Measurements from ENCODE around the gene ZNF662. TPM values are rescaled to one million over a fixed set of nuclear protein-coding genes. Genes with fewer than 3 reads are reported as not detected.

Gene ZNF662
- polyA plus RNA-seq (2011; rRNA removed) = 1.2 and 2.1 TPM in 2 replicates
- 0.87 and 1.1 TPM in 2 replicates for polyA minus RNA-seq (2011; rRNA and poly(A)+ RNA removed)

GRCh38 chr3:42906070-42906847, at the start of gene ZNF662:
Gene ZNF662, plus strand, starts transcription at chr3:42906142. Its CDS starts 1,973 bp downstream, at chr3:42908115.
- DNase-seq (ENCODE audit: low read depth) = no peak
- Histone ChIP-seq H3K27me3 (ENCODE audit: control insufficient read depth, insufficient read depth, low read length) (peaks cover 1% of the 10 kb centered on the region; the same call in 1 of the 2 replicates), H3K36me3 (ENCODE audit: control insufficient read depth, insufficient read depth, low read length) (no peaks in the 10 kb centered on the region), H3K4me3 (ENCODE audit: low read depth, low read length) (peak within 1 kb of the TSS; percentile 47)
- TF ChIP-seq CTCF (IDR thresholded peaks at IDR 0.05; ENCODE audit: insufficient read depth, low read depth, low read length) = no peak
- ChIA-PET CTCF (no interaction called here), POLR2A (no interaction called here)

GRCh38 chr3:42856544-42856943, 49.4 kb upstream of the ZNF662 start:
- no peak for DNase-seq (ENCODE audit: low read depth)
- no peaks in the 10 kb centered on the region for H3K36me3 ChIP-seq (ENCODE audit: control insufficient read depth, insufficient read depth, low read length)
- H3K27me3 ChIP-seq (ENCODE audit: control insufficient read depth, insufficient read depth, low read length) = peaks cover 4% of the 10 kb centered on the region
- TF ChIP-seq CTCF (IDR thresholded peaks at IDR 0.05; ENCODE audit: insufficient read depth, low read depth, low read length) = no peak
- ChIA-PET POLR2A (no interaction called here), CTCF (interaction anchor here (0.6 to 1.4 kb wide), 3 partner anchors 17 to 74 kb away, joined by 3 to 5 read pairs (median 5); no protein-coding TSS in a partner anchor)
- no peak overlapping the region for H3K4me3 ChIP-seq (ENCODE audit: low read depth, low read length)

GRCh38 chr3:42864321-42864950, 41.5 kb upstream of the ZNF662 start:
- no peaks in the 10 kb centered on the region for H3K36me3 ChIP-seq (ENCODE audit: control insufficient read depth, insufficient read depth, low read length)
- no peak for TF ChIP-seq CTCF (IDR thresholded peaks at IDR 0.05; ENCODE audit: insufficient read depth, low read depth, low read length)
- H3K27me3 ChIP-seq (ENCODE audit: control insufficient read depth, insufficient read depth, low read length) = 0 out of 2 replicates have a peak, but pooled peaks cover 2% of the 10 kb centered on the region
- POLR2A ChIA-PET = no interaction called here
- CTCF ChIA-PET = no interaction called here
- H3K4me3 ChIP-seq (ENCODE audit: low read depth, low read length) = no peak overlapping the region
- DNase-seq (ENCODE audit: low read depth) = no peak

GRCh38 chr3:42865256-42865655, 40.7 kb upstream of the ZNF662 start:
- ChIA-PET CTCF (interaction anchor here (0.6 kb wide), 1 partner anchor 860 kb away, joined by 3 read pairs; no protein-coding TSS in a partner anchor), POLR2A (no interaction called here)
- no peaks in the 10 kb centered on the region for H3K36me3 ChIP-seq (ENCODE audit: control insufficient read depth, insufficient read depth, low read length)
- H3K27me3 ChIP-seq (ENCODE audit: control insufficient read depth, insufficient read depth, low read length) = 0 out of 2 replicates have a peak, but pooled peaks cover 2% of the 10 kb centered on the region
- TF ChIP-seq CTCF (IDR thresholded peaks at IDR 0.05; ENCODE audit: insufficient read depth, low read depth, low read length) = no peak
- H3K4me3 ChIP-seq (ENCODE audit: low read depth, low read length) = no peak overlapping the region
- no peak for DNase-seq (ENCODE audit: low read depth)

- H3K36me3 ChIP-seq (ENCODE audit: control insufficient read depth, insufficient read depth, low read length) = no peaks in the 10 kb centered on the region
- H3K27me3 ChIP-seq (ENCODE audit: control insufficient read depth, insufficient read depth, low read length) = peaks cover 2% of the 10 kb centered on the region; the same call in 1 of the 2 replicates
- CTCF ChIA-PET = no interaction called here
- DNase-seq (ENCODE audit: low read depth) = no peak
- no peak overlapping the region for H3K4me3 ChIP-seq (ENCODE audit: low read depth, low read length)
- POLR2A ChIA-PET = no interaction called here
- no peak for TF ChIP-seq CTCF (IDR thresholded peaks at IDR 0.05; ENCODE audit: insufficient read depth, low read depth, low read length)
These were observed 38.8 kb upstream of the ZNF662 start for GRCh38 chr3:42867138-42867537.

All from BJ (cell line).